ENCODE results near the gene TMTC2.

GRCh38 chr12:82663893-82664292 is 22.8 kb upstream of the TMTC2 start:
- TF ChIP-seq MXI1 (conservative IDR thresholded peaks at IDR 0.05; ENCODE audit: poor library complexity, severe bottlenecking) (no peak), CTCF (IDR thresholded peaks at IDR 0.05; ENCODE audit: poor library complexity, severe bottlenecking) (no peak), POLR2AphosphoS5 (IDR thresholded peaks at IDR 0.05) (no peak), TAF1 (IDR thresholded peaks at IDR 0.05; ENCODE audit: low read depth) (no peak), EP300 (conservative IDR thresholded peaks at IDR 0.05; ENCODE audit: poor library complexity, severe bottlenecking) (no peak), EZH2 (IDR thresholded peaks at IDR 0.05; ENCODE audit: borderline replicate concordance, insufficient read depth, low read length, poor library complexity, severe bottlenecking) (no peak), REST (IDR thresholded peaks at IDR 0.05; ENCODE audit: borderline replicate concordance) (no peak)
